Endothelial cell of umbilical vein (primary cell): ENCODE measurements around the gene CHRNA1. TPM values are rescaled to one million over a fixed set of nuclear protein-coding genes. Genes with fewer than 3 reads are reported as not detected.

Source experiments
- BruUV-seq: library from RNA; stranded (reverse); fragments of 400-500 nt; replicated peaks from 2 replicates; lab custom pipeline; 2021; lab: Mats Ljungman, UMichigan
- CTCF ChIA-PET: fragments of 300-600, 350-600 bp; sonication (Branson Sonifier 250); formaldehyde crosslinking; loops from one replicate; lab custom pipeline; 2021; ENCODE audit warnings: antibody characterized with exemption, inconsistent platforms; lab: Charles Lee
- POLR2A ChIA-PET: fragments of 300-600, 350-600 bp; sonication (Branson Sonifier 250); formaldehyde crosslinking; loops from one replicate; lab custom pipeline; 2021; ENCODE audit warnings: antibody characterized with exemption, inconsistent platforms; lab: Charles Lee
- DNase-seq: peaks from one replicate; pipeline ENCODE4 v3.0.0-alpha.2; 2011; ENCODE audit warnings: low read depth, low spot score
- FAIRE-seq: peaks from 2 replicates; lab custom pipeline; 2011; peaks lifted over from hg19 to GRCh38; lab: Jason Lieb, UNC
- H2AFZ ChIP-seq: 2 replicates; pipeline ENCODE4 v1.6.0; 2012; ENCODE audit warnings: low read depth, low read length, control low read depth, inconsistent platforms
- H3K27ac ChIP-seq: 2 replicates; pipeline ENCODE4 v1.5.1; 2011; ENCODE audit warnings: low read depth, mild to moderate bottlenecking, control low read depth, low read length, moderate library complexity; ENCODE audit not compliant: insufficient read depth
- H3K27me3 ChIP-seq, 2 experiments: 2 replicates each; pipeline versions ENCODE4 v1.6.0 to v1.6.1; 2011; ENCODE audit warnings: low read length in 2 of 2, mixed read lengths in 1 of 2; ENCODE audit not compliant: control insufficient read depth in 2 of 2, insufficient read depth in 2 of 2
- H3K36me3 ChIP-seq, 2 experiments: 2 replicates in 1 of 2; 3 replicates in 1 of 2; pipeline ENCODE4 v1.5.1; 2011; ENCODE audit warnings: low read length in 2 of 2, mild to moderate bottlenecking in 1 of 2, moderate library complexity in 1 of 2; ENCODE audit not compliant: control insufficient read depth in 2 of 2, insufficient read depth in 2 of 2; ENCODE audit errors: extremely low read depth in 1 of 2
- H3K4me1 ChIP-seq: 3 replicates; pipeline ENCODE4 v1.5.1; 2011; ENCODE audit warnings: mild to moderate bottlenecking, low read length; ENCODE audit not compliant: control insufficient read depth, insufficient read depth; ENCODE audit errors: extremely low read depth
- H3K4me2 ChIP-seq: 2 replicates; pipeline ENCODE4 v1.6.1; 2011; ENCODE audit warnings: low read length, control low read depth, mixed read lengths; ENCODE audit not compliant: insufficient read depth
- H3K4me3 ChIP-seq, 3 experiments: fragments of 200-600 bp in 1 of 3; sonication (generic), shearing (Covaris generic) in 1 of 3; replicated peaks in 1 of 3; 2 replicates each; pipeline ENCODE4 v1.5.1; 2011 to 2016; ENCODE audit warnings: control low read depth in 3 of 3, low read length in 3 of 3, mild to moderate bottlenecking in 2 of 3, inconsistent platforms in 1 of 3, low read depth in 1 of 3, moderate library complexity in 1 of 3; ENCODE audit not compliant: insufficient read depth in 1 of 3
- H3K79me2 ChIP-seq: 2 replicates; pipeline ENCODE4 v1.6.0; 2012; ENCODE audit warnings: low read length, inconsistent platforms; ENCODE audit not compliant: control insufficient read depth, insufficient read depth
- H3K9ac ChIP-seq: replicated peaks from 2 replicates; pipeline ENCODE3; 2011; ENCODE audit warnings: low read length, control low read depth; ENCODE audit not compliant: insufficient read depth; ENCODE audit errors: extremely low read depth
- H3K9me1 ChIP-seq: replicated peaks from 3 replicates; pipeline ENCODE4 v1.6.0; 2011; ENCODE audit warnings: mild to moderate bottlenecking, low read length; ENCODE audit not compliant: control insufficient read depth, insufficient read depth; ENCODE audit errors: extremely low read depth
- H3K9me3 ChIP-seq: replicated peaks from 2 replicates; pipeline ENCODE4 v1.5.1; 2012; ENCODE audit warnings: low read length, inconsistent platforms; ENCODE audit not compliant: control insufficient read depth, insufficient read depth
- H4K20me1 ChIP-seq: replicated peaks from 2 replicates; pipeline ENCODE3; 2011; ENCODE audit warnings: mild to moderate bottlenecking, low read length; ENCODE audit not compliant: control insufficient read depth, insufficient read depth; ENCODE audit errors: extremely low read depth
- EZH2 ChIP-seq: IDR thresholded peaks from 2 replicates; pipeline ENCODE4 v1.6.1; 2012; ENCODE audit warnings: borderline replicate concordance, low read depth, mild to moderate bottlenecking, moderate library complexity, low read length, inconsistent platforms; ENCODE audit not compliant: severe bottlenecking
- FOS ChIP-seq: IDR thresholded peaks from 2 replicates; pipeline ENCODE4 v1.6.1; 2011; ENCODE audit warnings: mild to moderate bottlenecking, low read length, moderate library complexity, borderline replicate concordance; ENCODE audit not compliant: insufficient read depth
- GATA2 ChIP-seq: IDR thresholded peaks from 2 replicates; pipeline ENCODE4 v1.7.0; 2011; ENCODE audit warnings: low read depth, mild to moderate bottlenecking, moderate library complexity, mixed read lengths, low read length; ENCODE audit not compliant: insufficient read length, insufficient read depth
- JUN ChIP-seq: IDR thresholded peaks from 2 replicates; pipeline ENCODE4 v1.6.1; 2011; ENCODE audit warnings: borderline replicate concordance, low read depth; ENCODE audit not compliant: insufficient read length, insufficient read depth
- MYC ChIP-seq: IDR thresholded peaks from one replicate; pipeline ENCODE4 v1.6.1; 2011; ENCODE audit warnings: mild to moderate bottlenecking, low read depth, low read length
- POLR2A ChIP-seq: IDR thresholded peaks from 2 replicates; pipeline ENCODE4 v1.6.1; 2012; ENCODE audit warnings: low read depth, mild to moderate bottlenecking, control low read depth, low read length
- POLR2AphosphoS5 ChIP-seq: IDR thresholded peaks from 2 replicates; pipeline ENCODE4 v1.6.1; 2012; ENCODE audit warnings: low read depth, mild to moderate bottlenecking, control low read depth, low read length, moderate library complexity; ENCODE audit not compliant: insufficient read depth
- dilution Hi-C: fragments of 300-500 bp; cut with MboI; formaldehyde crosslinking; loops from one replicate; pipeline ENCODE4 v1.15.0; 2019; ENCODE audit warnings: low sequenced_read_pairs; ENCODE audit not compliant: extremely low pct_ligation_motif_present
- intact Hi-C: fragments of 100-400 bp; cut with micrococcal nuclease; formaldehyde crosslinking; loops from one replicate; pipeline ENCODE4 v1.10.0; 2022
- polyA plus RNA-seq, 4 experiments: library from polyadenylated mRNA; depleted of rRNA in 3 of 4; stranded (reverse) in 3 of 4; unstranded in 1 of 4; fragments of >200 nt; gene quantifications; 2 replicates each; pipeline versions ENCODE4 v1.2.1 to v1.2.3, GENCODE V29; 2011 to 2012; ENCODE audit warnings: missing spikeins in 1 of 4
- total RNA-seq: library from RNA; stranded (reverse); gene quantifications from 2 replicates; pipeline ENCODE4 v1.2.3, GENCODE V29; 2021
- TF ChIP-seq, protein P1 (sequence below), 2 donors: IDR thresholded peaks; 1 replicate in 1 of 2; 2 replicates in 1 of 2; pipeline ENCODE4 v1.5.1; 2011; ENCODE audit warnings: low read length in 2 of 2, mild to moderate bottlenecking in 2 of 2, moderate library complexity in 2 of 2, control low read depth in 1 of 2, inconsistent platforms in 1 of 2, low read depth in 1 of 2; ENCODE audit not compliant: insufficient read depth in 1 of 2; ENCODE audit errors: extremely low read depth in 1 of 2
- TF ChIP-seq, protein P2 (sequence below): IDR thresholded peaks from 2 replicates; pipeline ENCODE4 v1.6.1; 2011; ENCODE audit not compliant: insufficient read depth, insufficient read length

Gene CHRNA1
- total and polyA plus RNA-seq, 2 donors (not counting 3 experiments of a cell fraction or from before 2014, with no cell fraction given) = 11.3 to 18.2 TPM

DNA sequence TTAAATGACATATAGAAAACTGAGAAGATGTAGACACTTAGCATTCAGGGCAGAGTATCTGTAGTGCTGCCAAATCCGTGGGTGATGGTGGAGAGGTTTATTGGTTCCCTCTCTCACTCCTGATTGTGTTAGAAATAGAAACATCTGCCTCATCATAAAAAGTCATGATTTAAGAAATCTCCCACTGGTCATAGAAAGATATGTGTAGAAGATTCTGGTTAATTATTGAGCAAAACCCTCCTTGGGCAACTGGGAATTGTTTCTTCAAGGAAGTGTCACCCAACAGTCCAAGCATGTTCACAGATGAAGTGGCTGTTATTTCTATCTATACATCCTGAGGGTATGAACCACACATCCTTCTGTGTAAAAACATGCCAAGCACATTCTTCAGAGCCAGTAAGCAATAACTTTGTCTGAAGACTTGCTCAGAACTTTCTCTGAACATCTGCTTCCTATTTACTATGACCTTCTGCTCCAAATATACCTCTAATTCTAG is 33.6 kb upstream of the CHRNA1 start:
- H3K9me3 ChIP-seq = no peaks in the 10 kb centered on the region
- peaks cover 3% of the 10 kb centered on the region in 2 experiments for H3K36me3 ChIP-seq
- no peaks in the 10 kb centered on the region for H4K20me1 ChIP-seq
- H3K9ac ChIP-seq = no peak overlapping the region
- DNase-seq = peak; percentile 78
- H2AFZ ChIP-seq = no peak overlapping the region
- ChIA-PET POLR2A (no interaction called here), CTCF (interaction anchor here (0.7 to 2.0 kb wide), 2 partner anchors 27 to 35 kb away, joined by 3 to 5 read pairs; no protein-coding TSS in a partner anchor)
- no peak overlapping the region for H3K27ac ChIP-seq
- intact Hi-C loops = no loop called here
- no peak overlapping the region for H3K4me2 ChIP-seq
- H3K79me2 ChIP-seq = no peaks in the 10 kb centered on the region
- no peaks in the 10 kb centered on the region for H3K9me1 ChIP-seq
- no peak overlapping the region for H3K4me3 ChIP-seq
- dilution Hi-C loops = no loop called here
- no TSS peak for BruUV-seq
- H3K4me1 ChIP-seq = peaks cover 5% of the 10 kb centered on the region
- peak; percentile 53 for FAIRE-seq
- no peak for TF ChIP-seq POLR2A
- no peak for TF ChIP-seq MYC
- no peak for TF ChIP-seq EZH2
- TF ChIP-seq JUN = no peak
- TF ChIP-seq GATA2 = no peak
- no peak for TF ChIP-seq POLR2AphosphoS5
- TF ChIP-seq, protein P1, sequence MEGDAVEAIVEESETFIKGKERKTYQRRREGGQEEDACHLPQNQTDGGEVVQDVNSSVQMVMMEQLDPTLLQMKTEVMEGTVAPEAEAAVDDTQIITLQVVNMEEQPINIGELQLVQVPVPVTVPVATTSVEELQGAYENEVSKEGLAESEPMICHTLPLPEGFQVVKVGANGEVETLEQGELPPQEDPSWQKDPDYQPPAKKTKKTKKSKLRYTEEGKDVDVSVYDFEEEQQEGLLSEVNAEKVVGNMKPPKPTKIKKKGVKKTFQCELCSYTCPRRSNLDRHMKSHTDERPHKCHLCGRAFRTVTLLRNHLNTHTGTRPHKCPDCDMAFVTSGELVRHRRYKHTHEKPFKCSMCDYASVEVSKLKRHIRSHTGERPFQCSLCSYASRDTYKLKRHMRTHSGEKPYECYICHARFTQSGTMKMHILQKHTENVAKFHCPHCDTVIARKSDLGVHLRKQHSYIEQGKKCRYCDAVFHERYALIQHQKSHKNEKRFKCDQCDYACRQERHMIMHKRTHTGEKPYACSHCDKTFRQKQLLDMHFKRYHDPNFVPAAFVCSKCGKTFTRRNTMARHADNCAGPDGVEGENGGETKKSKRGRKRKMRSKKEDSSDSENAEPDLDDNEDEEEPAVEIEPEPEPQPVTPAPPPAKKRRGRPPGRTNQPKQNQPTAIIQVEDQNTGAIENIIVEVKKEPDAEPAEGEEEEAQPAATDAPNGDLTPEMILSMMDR (IDR thresholded peaks at IDR 0.05; ENCODE audit: extremely low read depth in 1 of 2, insufficient read depth in 1 of 2, low read depth in 1 of 2, low read length in 2 of 2) = no peak
- TF ChIP-seq, protein P2, sequence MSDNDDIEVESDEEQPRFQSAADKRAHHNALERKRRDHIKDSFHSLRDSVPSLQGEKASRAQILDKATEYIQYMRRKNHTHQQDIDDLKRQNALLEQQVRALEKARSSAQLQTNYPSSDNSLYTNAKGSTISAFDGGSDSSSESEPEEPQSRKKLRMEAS = no peak
- TF ChIP-seq FOS = no peak
- H3K27me3 ChIP-seq = no peaks in the 10 kb centered on the region
